Prostate gland (tissue), 2 donors: ENCODE data around the gene CDH22. TPM values are rescaled to one million over a fixed set of nuclear protein-coding genes. Genes with fewer than 3 reads are reported as not detected.

Experiments
- DNase-seq: peaks from one replicate; pipeline ENCODE4 v3.0.0-alpha.2; 2019; ENCODE audit warnings: low spot score
- H3K27ac ChIP-seq, 2 donors: fragments of 200-600 bp; sonication (generic); 2 replicates each; pipeline ENCODE4 v1.5.1; 2017 to 2019
- H3K27me3 ChIP-seq: fragments of 200-600 bp; sonication (generic); replicated peaks from 2 replicates; pipeline ENCODE4 v1.5.1; 2019; ENCODE audit not compliant: insufficient read depth
- H3K36me3 ChIP-seq, 2 donors: fragments of 200-600 bp; sonication (generic); 1 replicate in 1 of 2; 2 replicates in 1 of 2; pipeline versions ENCODE4 v1.5.1 to v1.8.1; 2017 to 2019
- H3K4me1 ChIP-seq: fragments of 200-600 bp; sonication (generic); replicated peaks from 2 replicates; pipeline ENCODE4 v1.5.1; 2019
- H3K4me3 ChIP-seq, 2 donors: fragments of 200-600 bp; sonication (generic); 2 replicates each; pipeline ENCODE4 v1.5.1; 2017 to 2019
- H3K9me3 ChIP-seq: fragments of 200-600 bp; sonication (generic); 2 replicates; pipeline ENCODE4 v1.5.1; 2017
- CTCF ChIP-seq, 4 experiments: fragments of 200-600 bp in 2 of 4; fragments of 450-650 bp in 2 of 4; sonication (generic) in 2 of 4; IDR thresholded peaks; 1 replicate in 3 of 4; 2 replicates in 1 of 4; pipeline ENCODE4 v1.5.1; 2016 to 2019; ENCODE audit warnings: antibody characterized with exemption in 4 of 4, mild to moderate bottlenecking in 2 of 4, moderate library complexity in 2 of 4
- POLR2A ChIP-seq: fragments of 450-650 bp; IDR thresholded peaks from one replicate; pipeline ENCODE4 v1.6.1; 2016; ENCODE audit warnings: antibody characterized with exemption, mild to moderate bottlenecking
- POLR2AphosphoS5 ChIP-seq: sonication (generic); formaldehyde crosslinking; IDR thresholded peaks from one replicate; pipeline ENCODE4 v1.6.1; 2017; ENCODE audit warnings: antibody characterized with exemption
- WGBS: methylation state at CpG from one replicate; pipeline ENCODE4 v1.1.5; 2018; 5-methylcytosine and 5-hydroxymethylcytosine counted together
- intact Hi-C: fragments of 100-400 bp; cut with DNase I; formaldehyde crosslinking; loops from one replicate; pipeline ENCODE4 v1.14.2; 2022
- total RNA-seq, 2 donors: library from RNA; depleted of rRNA; stranded (reverse); fragments of >200 nt; gene quantifications; one replicate each; pipeline ENCODE4 v1.1.0, GENCODE V29; 2016

CDH22 gene
- total RNA-seq, 2 donors from 2014 or later, result 1.9 to 3.3 TPM

GRCh38 chr20:46139908-46140482 lies 168.3 kb downstream of the CDH22 start:
- intact Hi-C loops, result no loop called here
- H3K27me3 ChIP-seq, result no peaks in the 10 kb centered on the region
- no peak overlapping the region for H3K4me3 ChIP-seq
- H3K27ac ChIP-seq, result peak overlapping the region in 1 of 2 donors; percentile 42
- WGBS, result 26% methylated on average over 5 of the region's 5 CpGs
- H3K36me3 ChIP-seq, result no peaks in the 10 kb centered on the region
- DNase-seq, result peak; percentile 64
- TF ChIP-seq POLR2A (no peak), CTCF (IDR thresholded peaks at IDR 0.05) (no peak), POLR2AphosphoS5 (peak; percentile 43)
- H3K4me1 ChIP-seq, result no peaks in the 10 kb centered on the region
- no peaks in the 10 kb centered on the region for H3K9me3 ChIP-seq

GRCh38 chr20:46139266-46139889 lies 168.9 kb downstream of the CDH22 start:
- Histone ChIP-seq H3K4me1 (no peaks in the 10 kb centered on the region), H3K27ac (peak overlapping the region in 1 of 2 donors; percentile 42), H3K27me3 (no peaks in the 10 kb centered on the region), H3K4me3 (no peak overlapping the region), H3K9me3 (no peaks in the 10 kb centered on the region), H3K36me3 (no peaks in the 10 kb centered on the region)
- TF ChIP-seq POLR2AphosphoS5, result no peak
- TF ChIP-seq POLR2A, result no peak
- TF ChIP-seq CTCF (IDR thresholded peaks at IDR 0.05), result no peak
- WGBS, result 39% methylated on average over 8 of the region's 8 CpGs
- no peak for DNase-seq
- intact Hi-C loops, result no loop called here

- no peaks in the 10 kb centered on the region for H3K36me3 ChIP-seq
- H3K27me3 ChIP-seq, result no peaks in the 10 kb centered on the region
- H3K4me3 ChIP-seq, result no peak overlapping the region
- TF ChIP-seq CTCF (IDR thresholded peaks at IDR 0.05), result no peak
- TF ChIP-seq POLR2AphosphoS5, result no peak
- TF ChIP-seq POLR2A, result no peak
- no peaks in the 10 kb centered on the region for H3K9me3 ChIP-seq
- intact Hi-C loops, result no loop called here
- WGBS, result 55% methylated on average over 5 of the region's 5 CpGs
- DNase-seq, result no peak
- no peaks in the 10 kb centered on the region for H3K4me1 ChIP-seq
- H3K27ac ChIP-seq, result no peak overlapping the region
Observed at GRCh38 chr20:46137816-46138215, 170.5 kb downstream of the CDH22 start.

GRCh38 chr20:46135856-46136633 lies 172.3 kb downstream of the CDH22 start:
- Histone ChIP-seq H3K27ac (no peak overlapping the region), H3K27me3 (no peaks in the 10 kb centered on the region), H3K9me3 (no peaks in the 10 kb centered on the region), H3K4me1 (no peaks in the 10 kb centered on the region), H3K36me3 (no peaks in the 10 kb centered on the region), H3K4me3 (no peak overlapping the region)
- intact Hi-C loops, result no loop called here
- 64% methylated on average over 12 of the region's 12 CpGs for WGBS
- no peak for DNase-seq
- no peak for TF ChIP-seq CTCF (IDR thresholded peaks at IDR 0.05)
- no peak for TF ChIP-seq POLR2A
- TF ChIP-seq POLR2AphosphoS5, result no peak
